ENCODE results near the gene DNAJB8. TPM values are rescaled to one million over a fixed set of nuclear protein-coding genes. Genes with fewer than 3 reads are reported as not detected.

Gene DNAJB8
- total RNA-seq, 2 experiments from 2014 or later, result not detected

DNA sequence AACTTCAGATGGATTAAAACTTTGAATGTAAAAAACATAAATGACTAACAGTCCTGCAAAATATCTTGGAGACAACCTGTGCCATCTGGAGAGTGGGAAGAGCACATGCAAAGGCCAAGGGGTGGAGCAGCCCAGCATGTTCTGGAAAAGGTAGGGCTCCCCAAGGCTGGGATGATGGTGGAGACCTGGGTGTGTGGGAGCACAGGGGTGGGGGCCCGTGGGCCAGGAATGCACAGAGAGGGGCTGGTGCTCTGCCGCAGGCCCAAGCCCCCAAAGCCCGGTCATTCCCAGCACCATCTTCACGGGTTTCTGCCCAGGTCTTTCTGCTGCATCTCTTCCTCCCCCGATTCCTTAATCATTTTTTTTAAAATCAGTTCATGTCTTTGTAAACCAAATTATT, 36.0 kb upstream of the DNAJB8 start:
- no peak overlapping the region for H3K27ac ChIP-seq (ENCODE audit: low read depth, low read length, poor library complexity, severe bottlenecking)
- ChIA-PET POLR2A (no interaction called here), CTCF (ENCODE audit: unreplicated experiment) (no interaction called here)
- no peaks in the 10 kb centered on the region for H3K9me3 ChIP-seq (ENCODE audit: low read length)
- DNase-seq (ENCODE audit: low spot score), result no peak
- intact Hi-C loops (cut with micrococcal nuclease; ENCODE audit: unreplicated experiment), result no loop called here
- H3K4me2 ChIP-seq (ENCODE audit: low read length), result no peak overlapping the region
- H4K20me1 ChIP-seq (ENCODE audit: insufficient read depth, low read length), result no peaks in the 10 kb centered on the region
- no peaks in the 10 kb centered on the region for H3K36me3 ChIP-seq (ENCODE audit: insufficient read depth, low read length)
- no peaks in the 10 kb centered on the region for H3K79me2 ChIP-seq (ENCODE audit: insufficient read depth, low read depth, low read length)
- TF ChIP-seq EZH2phosphoT487 (IDR thresholded peaks at IDR 0.05; ENCODE audit: borderline replicate concordance, low read depth, low read length) (no peak), CTCF (conservative IDR thresholded peaks at IDR 0.05; ENCODE audit: low read length) (no peak)
- H3K4me1 ChIP-seq (ENCODE audit: insufficient read depth, low read length, poor library complexity, severe bottlenecking), result no peaks in the 10 kb centered on the region
- H3K9me2 ChIP-seq (ENCODE audit: insufficient read depth, low read length), result no peaks in the 10 kb centered on the region
- no peak overlapping the region for H3K4me3 ChIP-seq (ENCODE audit: low read depth, low read length, poor library complexity, severe bottlenecking)
- no TSS peak for BruUV-seq (replicated peaks)
- no peak overlapping the region for H2AFZ ChIP-seq (ENCODE audit: low read length)

DNA sequence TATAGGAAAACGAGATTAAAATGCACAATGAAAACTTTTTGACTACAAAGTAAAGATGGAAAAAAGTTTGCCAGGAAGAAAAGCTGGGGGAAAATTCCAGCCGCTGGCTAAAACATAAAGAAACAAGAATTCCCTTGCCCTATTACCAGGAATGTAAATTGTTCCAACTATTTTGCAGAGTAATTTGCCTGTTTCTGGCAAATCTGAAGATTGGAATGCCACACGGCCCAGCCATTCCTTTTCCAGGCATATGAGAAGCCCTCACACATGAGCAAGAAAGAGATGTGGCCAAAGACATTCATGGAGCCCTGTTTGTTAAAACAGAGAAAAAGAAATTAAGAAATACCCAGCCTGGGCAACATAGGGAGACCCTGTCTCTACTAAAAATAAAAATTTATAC, 34.7 kb upstream of the DNAJB8 start:
- no peaks in the 10 kb centered on the region for H3K9me2 ChIP-seq (ENCODE audit: insufficient read depth, low read length)
- intact Hi-C loops (cut with micrococcal nuclease; ENCODE audit: unreplicated experiment), result no loop called here
- H3K9me3 ChIP-seq (ENCODE audit: low read length), result no peaks in the 10 kb centered on the region
- H3K79me2 ChIP-seq (ENCODE audit: insufficient read depth, low read depth, low read length), result no peaks in the 10 kb centered on the region
- no peak overlapping the region for H2AFZ ChIP-seq (ENCODE audit: low read length)
- no peaks in the 10 kb centered on the region for H3K4me1 ChIP-seq (ENCODE audit: insufficient read depth, low read length, poor library complexity, severe bottlenecking)
- no TSS peak for BruUV-seq (replicated peaks)
- ChIA-PET POLR2A (interaction anchor here (0.6 kb wide), 1 partner anchor 146 kb away, joined by 3 read pairs; no protein-coding TSS in a partner anchor), CTCF (ENCODE audit: unreplicated experiment) (no interaction called here)
- DNase-seq (ENCODE audit: low spot score), result no peak
- H3K27ac ChIP-seq (ENCODE audit: low read depth, low read length, poor library complexity, severe bottlenecking), result no peak overlapping the region
- no peaks in the 10 kb centered on the region for H4K20me1 ChIP-seq (ENCODE audit: insufficient read depth, low read length)
- no peak overlapping the region for H3K4me3 ChIP-seq (ENCODE audit: low read depth, low read length, poor library complexity, severe bottlenecking)
- no peak overlapping the region for H3K4me2 ChIP-seq (ENCODE audit: low read length)
- TF ChIP-seq CTCF (conservative IDR thresholded peaks at IDR 0.05; ENCODE audit: low read length) (no peak), EZH2phosphoT487 (IDR thresholded peaks at IDR 0.05; ENCODE audit: borderline replicate concordance, low read depth, low read length) (no peak)
- H3K36me3 ChIP-seq (ENCODE audit: insufficient read depth, low read length), result no peaks in the 10 kb centered on the region

DNA sequence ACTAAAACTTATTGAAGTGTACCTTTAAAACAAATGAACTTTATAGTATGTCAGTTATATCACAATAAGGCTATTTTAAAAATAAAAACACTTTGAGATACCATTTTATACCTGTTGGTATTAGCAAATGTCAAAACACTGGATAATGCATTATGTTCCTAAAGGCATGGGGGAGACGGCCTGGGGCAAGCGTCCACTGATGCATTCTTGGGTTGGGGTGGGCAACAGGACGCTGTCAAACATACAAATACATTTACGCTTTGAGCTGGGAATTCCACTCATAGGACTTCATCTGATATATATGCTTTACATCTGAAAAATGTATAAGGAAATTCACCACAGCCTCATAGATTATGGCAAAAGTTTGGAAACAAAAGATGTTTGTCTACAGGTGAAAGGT, 33.9 kb upstream of the DNAJB8 start:
- no peaks in the 10 kb centered on the region for H3K79me2 ChIP-seq (ENCODE audit: insufficient read depth, low read depth, low read length)
- no peaks in the 10 kb centered on the region for H3K9me2 ChIP-seq (ENCODE audit: insufficient read depth, low read length)
- H3K4me1 ChIP-seq (ENCODE audit: insufficient read depth, low read length, poor library complexity, severe bottlenecking), result no peaks in the 10 kb centered on the region
- BruUV-seq (replicated peaks), result no TSS peak
- no peak overlapping the region for H3K4me2 ChIP-seq (ENCODE audit: low read length)
- intact Hi-C loops (cut with micrococcal nuclease; ENCODE audit: unreplicated experiment), result no loop called here
- TF ChIP-seq CTCF (conservative IDR thresholded peaks at IDR 0.05; ENCODE audit: low read length), result no peak
- no peak for TF ChIP-seq EZH2phosphoT487 (IDR thresholded peaks at IDR 0.05; ENCODE audit: borderline replicate concordance, low read depth, low read length)
- POLR2A ChIA-PET, result no interaction called here
- no peak for DNase-seq (ENCODE audit: low spot score)
- no peak overlapping the region for H2AFZ ChIP-seq (ENCODE audit: low read length)
- no peak overlapping the region for H3K27ac ChIP-seq (ENCODE audit: low read depth, low read length, poor library complexity, severe bottlenecking)
- no peak overlapping the region for H3K4me3 ChIP-seq (ENCODE audit: low read depth, low read length, poor library complexity, severe bottlenecking)
- CTCF ChIA-PET (ENCODE audit: unreplicated experiment), result no interaction called here
- no peaks in the 10 kb centered on the region for H3K36me3 ChIP-seq (ENCODE audit: insufficient read depth, low read length)
- H4K20me1 ChIP-seq (ENCODE audit: insufficient read depth, low read length), result no peaks in the 10 kb centered on the region
- H3K9me3 ChIP-seq (ENCODE audit: low read length), result no peaks in the 10 kb centered on the region
